ENCODE measurements around the gene KHNYN.
A peak's percentile ranks its signal among the peaks of the same experiment; 100 is the strongest.

Gene KHNYN

GRCh38 chr14:24401810-24402702 lies 27.7 kb upstream of the KHNYN start:
- DNase-seq = no peak

GRCh38 chr14:24403294-24403998 lies 26.3 kb upstream of the KHNYN start:
- DNase-seq = no peak

- DNase-seq = no peak
Measured at GRCh38 chr14:24404814-24405213, 24.9 kb upstream of the KHNYN start.

GRCh38 chr14:24406416-24406815 lies 23.3 kb upstream of the KHNYN start:
- no peak for DNase-seq

- no peak for DNase-seq
Measured at GRCh38 chr14:24407608-24408325, 22.0 kb upstream of the KHNYN start.

GRCh38 chr14:24408764-24409163 lies 21.0 kb upstream of the KHNYN start:
- DNase-seq = no peak

GRCh38 chr14:24409192-24409591 lies 20.6 kb upstream of the KHNYN start:
- no peak for DNase-seq

- DNase-seq = no peak
Measured at GRCh38 chr14:24409956-24410355, 19.8 kb upstream of the KHNYN start.

- peak; percentile 55 for DNase-seq
Measured at GRCh38 chr14:24411443-24412389, 18.0 kb upstream of the KHNYN start.

- no peak for DNase-seq
Measured at GRCh38 chr14:24414077-24414476, 15.7 kb upstream of the KHNYN start.

- no peak for DNase-seq
Measured at GRCh38 chr14:24414732-24415420, 14.9 kb upstream of the KHNYN start.

GRCh38 chr14:24415421-24416253 lies 14.1 kb upstream of the KHNYN start:
- DNase-seq = no peak

GRCh38 chr14:24416254-24416931 lies 13.4 kb upstream of the KHNYN start:
- no peak for DNase-seq

GRCh38 chr14:24416932-24417619 lies 12.7 kb upstream of the KHNYN start:
- DNase-seq = no peak

- no peak for DNase-seq
Measured at GRCh38 chr14:24417832-24418491, 11.8 kb upstream of the KHNYN start.

- DNase-seq = no peak
Measured at GRCh38 chr14:24418492-24418873, 11.3 kb upstream of the KHNYN start.

- no peak for DNase-seq
Measured at GRCh38 chr14:24422261-24422660, 7.5 kb upstream of the KHNYN start.

GRCh38 chr14:24422694-24423601 lies 6.8 kb upstream of the KHNYN start:
- DNase-seq = no peak

All from activated CD4-positive, alpha-beta T cell treated with anti-CD3 and anti-CD28 coated beads for 48 hours (primary cell).